HG02852 (cell line): ENCODE results near the gene ATP6V1C2.
"Not testable (repeated sequence)": the region's sequence is repeated elsewhere in the genome, so short reads cannot be mapped to it uniquely, and the experiment has no call there.

Experiments used
- ATAC-seq: cut with Tn5 transposase; IDR thresholded peaks from one replicate; pipeline ENCODE4 v1.9.1; 2021; ENCODE audit warnings: mild to moderate bottlenecking, moderate library complexity; ENCODE audit not compliant: unreplicated experiment

ATP6V1C2 gene

DNA sequence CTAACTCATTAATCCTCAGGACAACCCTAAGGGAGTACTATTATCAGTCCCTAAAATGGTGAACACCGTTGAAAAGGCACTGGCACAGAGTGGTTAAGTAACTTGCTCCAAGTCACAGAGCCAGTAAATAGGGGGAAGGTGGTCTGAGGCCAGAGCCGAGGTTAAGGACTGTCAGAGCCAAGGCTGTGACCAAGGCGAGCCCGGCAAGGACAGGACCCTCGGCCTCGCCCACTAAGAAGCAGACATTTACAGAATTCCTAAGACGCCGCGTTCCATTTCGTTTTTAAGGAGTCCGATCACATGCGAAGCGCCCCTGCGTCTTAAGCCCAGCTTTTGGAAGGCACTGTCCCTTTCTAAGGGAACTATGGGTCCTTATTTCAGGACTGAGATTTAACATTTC lies 90.1 kb downstream of the ATP6V1C2 start:
- no peak for ATAC-seq

DNA sequence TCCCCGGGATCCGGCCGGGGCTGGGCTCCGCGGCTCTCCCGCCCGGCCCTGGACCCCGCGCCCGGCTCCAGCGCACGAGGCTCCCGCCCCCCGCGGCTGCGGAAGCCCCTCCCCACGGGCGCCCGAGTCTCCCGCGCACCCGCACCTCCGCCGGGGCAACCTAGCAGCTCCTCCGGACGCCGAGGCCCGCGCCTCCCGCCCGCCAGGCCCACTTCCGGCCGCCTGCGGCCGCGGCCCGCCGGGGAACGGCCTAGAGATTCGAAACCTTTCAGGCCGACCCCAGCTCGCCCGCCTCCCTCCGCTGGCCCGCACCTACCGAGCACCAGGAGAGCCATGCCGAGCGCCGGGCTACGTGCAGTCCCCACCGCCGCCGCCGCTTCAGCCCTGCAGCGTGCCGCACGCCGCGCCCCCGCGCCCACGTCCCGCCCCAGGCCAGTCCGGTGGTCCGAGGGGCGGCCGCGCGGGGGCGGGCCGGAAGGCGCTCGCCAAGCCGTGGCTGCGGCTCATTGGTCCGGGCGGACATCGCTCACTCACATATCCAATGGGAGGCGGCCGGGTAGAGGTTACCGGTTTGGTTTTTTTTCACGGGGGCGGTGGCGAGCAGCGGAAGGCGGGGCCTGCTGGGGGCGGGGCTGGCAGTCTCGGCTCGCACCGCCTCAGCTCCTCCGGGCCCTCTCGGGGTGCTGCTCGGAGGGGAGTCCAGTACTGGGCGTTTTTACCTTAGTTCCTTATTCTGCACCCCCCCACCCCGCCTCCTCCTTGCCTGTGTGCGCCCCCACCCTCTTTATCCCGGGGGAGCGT lies 91.1 kb downstream of the ATP6V1C2 start, which contains the start of gene PDIA6:
PDIA6 (minus strand) TSS at position 424 of the 801 bp plus-strand sequence; CDS start at position 335, 89 bp downstream.
- ATAC-seq, result peak; percentile 89

DNA sequence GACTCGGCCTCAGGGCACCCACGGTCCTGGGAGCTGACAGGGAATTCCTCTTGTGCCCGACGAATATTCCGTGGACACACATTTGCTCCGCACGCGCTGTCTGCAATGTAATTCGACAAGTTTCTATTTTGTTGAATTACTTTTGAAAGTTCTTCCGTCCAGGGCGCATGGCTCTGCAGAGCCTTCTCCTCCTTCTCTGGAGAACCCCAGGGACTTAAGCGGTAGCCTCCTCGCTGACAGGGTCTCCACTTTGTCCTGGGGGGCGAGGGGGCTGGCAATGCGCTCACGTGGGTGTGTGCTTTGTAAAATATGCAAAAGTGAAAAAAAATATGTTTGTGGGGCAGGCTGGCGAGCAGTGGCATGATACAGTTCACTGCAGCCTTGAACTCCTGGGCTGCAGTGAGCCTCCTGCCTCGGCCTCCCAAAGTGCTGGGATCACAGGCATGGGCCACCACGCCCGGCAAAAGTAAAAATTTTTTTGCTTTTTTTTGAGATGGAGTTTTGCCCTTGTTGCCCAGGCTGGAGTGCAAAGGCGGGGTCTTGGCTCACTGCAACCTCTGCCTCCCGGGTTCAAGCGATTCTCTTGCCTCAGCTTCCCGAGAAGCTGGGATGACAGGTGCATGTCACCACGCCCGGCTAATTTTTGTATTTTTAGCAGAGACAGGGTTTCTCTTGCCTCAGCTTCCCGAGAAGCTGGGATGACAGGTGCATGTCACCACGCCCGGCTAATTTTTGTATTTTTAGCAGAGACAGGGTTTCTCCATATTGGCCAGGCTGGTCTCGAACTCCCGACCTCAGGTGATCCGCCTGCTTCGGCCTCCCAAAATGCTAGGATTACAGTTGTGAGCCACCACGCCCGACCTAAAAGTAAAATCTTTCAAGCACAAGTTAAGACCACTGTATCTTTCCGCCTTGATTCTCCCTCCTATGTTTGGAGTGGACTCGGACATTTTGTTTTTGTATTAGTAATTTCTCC lies 92.0 kb downstream of the ATP6V1C2 start:
- not testable (repeated sequence) for ATAC-seq

DNA sequence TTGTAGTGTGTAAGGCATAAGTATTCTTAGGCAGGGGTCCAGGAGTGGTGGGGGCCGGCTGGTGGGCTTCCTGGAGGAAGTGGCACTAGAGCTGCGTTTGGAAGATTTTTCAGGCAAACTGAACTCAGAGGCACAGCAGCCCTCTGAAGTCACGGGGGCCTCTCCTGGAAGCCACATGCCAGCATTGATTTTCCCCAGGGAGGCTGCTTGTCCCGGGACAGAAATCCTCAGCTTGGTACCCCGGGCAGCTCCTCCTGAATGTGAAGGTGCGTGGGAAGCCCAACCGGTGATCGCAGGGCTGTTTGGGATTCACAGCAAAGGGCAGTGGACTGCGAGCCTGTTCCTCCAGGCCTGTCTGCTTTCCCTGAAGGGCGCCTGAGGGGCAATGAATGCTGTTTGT lies 92.7 kb downstream of the ATP6V1C2 start:
- ATAC-seq, result no peak

- ATAC-seq, result no peak
These were observed 93.3 kb downstream of the ATP6V1C2 start for GRCh38 chr2:10814571-10815331.

DNA sequence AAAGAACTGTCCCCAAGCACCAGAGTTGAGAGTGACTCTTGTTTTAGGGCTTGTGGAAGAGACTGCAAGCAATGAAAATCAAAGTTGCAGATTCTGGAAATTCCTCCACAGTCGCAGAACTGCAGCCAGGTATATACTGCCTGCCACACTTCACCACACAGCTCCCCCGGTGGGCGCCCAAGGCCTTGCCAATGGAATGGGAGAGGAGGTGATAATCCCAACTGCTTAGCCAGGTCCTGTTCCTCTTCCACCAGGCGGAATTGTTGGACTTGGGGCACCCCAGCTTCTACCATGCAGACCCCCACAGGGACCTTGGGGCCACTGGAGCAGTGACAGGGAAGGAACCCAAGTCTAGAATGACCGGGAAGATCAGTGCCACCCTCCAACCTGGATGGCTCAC lies 96.0 kb downstream of the ATP6V1C2 start:
- ATAC-seq, result no peak

DNA sequence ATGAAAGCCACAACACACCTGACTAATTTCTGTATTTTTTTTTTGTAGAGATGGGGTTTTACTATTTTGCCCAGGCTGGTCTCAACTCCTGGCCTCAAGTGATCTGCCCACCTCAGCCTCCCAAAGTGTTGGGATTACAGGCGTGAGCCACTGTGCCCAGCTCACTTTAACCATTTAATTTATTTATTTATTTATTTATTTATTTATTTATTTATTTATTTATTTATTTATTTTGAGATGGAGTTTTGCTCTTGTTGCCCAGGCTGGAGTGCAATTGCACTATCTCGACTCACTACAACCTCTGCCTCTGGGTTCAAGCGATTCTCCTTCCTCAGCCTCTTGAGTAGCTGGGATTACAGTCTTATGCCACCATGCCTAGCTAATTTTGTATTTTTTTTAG lies 96.9 kb downstream of the ATP6V1C2 start:
- ATAC-seq, result not testable (repeated sequence)

- no peak for ATAC-seq
These were observed 97.6 kb downstream of the ATP6V1C2 start for GRCh38 chr2:10818984-10819383.

DNA sequence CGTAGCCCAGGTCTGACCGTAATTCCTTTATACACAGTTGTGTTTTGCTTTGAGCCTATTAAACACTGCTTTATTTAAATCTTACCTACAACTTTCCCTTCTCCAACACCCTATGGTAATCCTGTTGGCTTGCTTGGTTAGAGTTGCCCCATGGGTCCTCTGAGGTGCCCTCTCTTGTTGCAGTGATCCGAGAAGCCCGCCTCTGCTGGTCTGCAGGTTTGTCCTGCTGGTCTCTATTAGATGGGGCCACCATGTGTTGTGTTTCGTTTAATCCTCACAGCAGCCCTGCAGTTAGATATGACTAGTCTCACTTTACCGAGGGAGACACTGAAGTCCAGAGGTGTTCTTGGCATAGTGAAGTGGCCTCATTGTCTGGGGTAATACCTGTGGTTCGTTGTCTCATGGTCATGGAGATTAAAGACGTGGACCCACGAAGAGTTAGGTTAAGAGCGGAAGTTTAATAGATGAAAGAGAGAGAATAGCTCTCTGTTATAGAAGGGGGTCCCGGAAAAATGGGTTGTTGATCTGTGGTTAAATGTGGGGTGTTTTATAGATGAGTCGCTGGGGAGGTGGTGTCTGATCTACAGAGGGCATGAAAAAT lies 98.4 kb downstream of the ATP6V1C2 start:
- no peak for ATAC-seq

DNA sequence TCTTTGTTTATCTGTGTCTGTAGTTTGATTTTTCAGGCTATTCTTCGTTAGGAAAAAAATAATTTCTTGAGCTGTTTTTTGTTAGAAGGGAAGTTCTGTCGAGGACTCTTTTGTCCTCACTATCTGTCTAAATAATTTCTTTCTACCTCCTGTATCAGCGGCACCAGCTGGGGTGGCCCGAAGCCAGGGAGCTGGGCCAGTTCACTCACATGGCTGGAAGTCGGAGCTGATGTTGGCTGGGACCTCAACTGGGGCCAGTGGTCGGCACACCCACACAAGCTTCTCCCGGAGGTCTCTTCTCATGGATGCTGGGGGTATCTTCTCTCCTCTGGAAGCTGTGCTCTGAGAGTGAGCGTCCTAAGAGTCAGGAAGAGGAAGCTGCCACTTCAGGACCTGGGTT lies 99.1 kb downstream of the ATP6V1C2 start:
- ATAC-seq, result no peak

DNA sequence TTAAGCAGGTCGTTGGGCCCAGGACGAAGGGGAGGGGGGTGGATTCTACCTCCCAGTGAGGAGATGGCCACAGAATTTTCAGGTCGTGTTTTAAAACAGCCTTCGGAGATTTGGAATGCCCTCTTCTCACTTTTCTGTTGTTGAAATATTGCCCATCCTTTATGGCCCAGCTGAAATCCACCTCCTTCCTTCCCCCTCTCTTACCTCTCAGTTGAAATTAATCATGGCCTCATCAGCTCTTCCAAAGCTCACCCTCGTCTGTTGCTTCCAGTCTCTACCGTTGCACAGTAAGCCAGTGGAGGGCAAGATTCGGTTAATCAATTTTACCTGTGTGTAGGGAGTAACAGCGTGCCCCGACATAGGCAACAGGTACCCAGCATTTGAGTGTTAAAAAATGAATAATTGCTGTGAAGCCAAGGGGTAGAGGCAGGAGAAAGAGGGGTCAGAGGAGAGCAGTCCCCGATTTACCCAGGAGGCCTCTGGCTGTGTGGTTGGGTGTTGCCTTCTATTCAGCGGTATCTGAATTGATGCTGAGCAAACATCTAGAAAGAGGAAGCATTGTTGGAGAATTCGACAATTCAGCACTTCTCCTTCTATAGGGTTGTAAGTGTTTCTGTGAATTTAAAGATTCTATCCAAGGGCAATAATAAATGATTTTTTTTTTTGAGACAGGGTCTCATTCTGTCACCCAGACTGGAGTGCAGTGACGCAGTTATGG lies 99.7 kb downstream of the ATP6V1C2 start:
- no peak for ATAC-seq

- ATAC-seq, result no peak
These were observed 102.8 kb downstream of the ATP6V1C2 start for GRCh38 chr2:10824191-10824590.

GRCh38 chr2:10826026-10826425 lies 104.6 kb downstream of the ATP6V1C2 start:
- ATAC-seq, result no peak

DNA sequence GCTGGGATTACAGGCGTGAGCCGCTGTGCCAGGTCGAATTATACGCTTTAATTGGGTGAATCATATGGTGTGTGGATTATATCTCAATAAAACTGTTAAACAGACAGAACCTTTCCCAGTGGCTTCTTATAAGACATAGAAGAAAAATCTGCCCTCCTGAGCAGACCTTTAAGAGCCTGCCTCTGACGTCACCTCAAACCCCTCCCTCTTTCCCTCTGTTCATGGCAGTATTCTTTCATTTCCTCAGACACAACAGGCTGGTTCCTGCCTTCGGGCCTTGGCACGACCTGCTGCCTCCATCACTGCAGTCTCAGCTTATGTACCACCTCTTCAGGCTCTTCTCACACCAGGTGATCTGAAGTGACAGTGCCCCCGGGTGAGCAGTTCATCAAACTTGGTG lies 105.2 kb downstream of the ATP6V1C2 start:
- ATAC-seq, result no peak

DNA sequence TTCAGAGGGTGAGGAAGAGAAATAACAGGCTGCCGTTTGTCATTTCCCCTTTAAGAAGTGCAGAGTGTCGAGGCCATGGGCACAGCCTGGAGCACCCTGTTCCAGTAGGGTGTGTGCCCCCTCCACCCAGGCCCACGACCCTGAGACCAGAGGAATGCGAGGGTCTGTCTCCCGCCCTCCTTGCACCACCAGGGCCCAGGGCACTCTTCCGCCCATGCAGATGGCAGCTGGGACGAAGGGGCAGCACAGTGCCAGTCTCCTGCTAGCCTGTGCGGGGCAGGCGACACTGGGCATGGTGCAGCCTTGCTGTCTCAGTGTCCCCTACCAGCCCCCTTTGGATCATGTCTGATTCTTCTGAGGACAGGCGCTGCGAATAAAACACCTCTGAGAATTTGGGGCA lies 106.9 kb downstream of the ATP6V1C2 start:
- no peak for ATAC-seq

GRCh38 chr2:10829299-10829698 lies 107.9 kb downstream of the ATP6V1C2 start:
- no peak for ATAC-seq

DNA sequence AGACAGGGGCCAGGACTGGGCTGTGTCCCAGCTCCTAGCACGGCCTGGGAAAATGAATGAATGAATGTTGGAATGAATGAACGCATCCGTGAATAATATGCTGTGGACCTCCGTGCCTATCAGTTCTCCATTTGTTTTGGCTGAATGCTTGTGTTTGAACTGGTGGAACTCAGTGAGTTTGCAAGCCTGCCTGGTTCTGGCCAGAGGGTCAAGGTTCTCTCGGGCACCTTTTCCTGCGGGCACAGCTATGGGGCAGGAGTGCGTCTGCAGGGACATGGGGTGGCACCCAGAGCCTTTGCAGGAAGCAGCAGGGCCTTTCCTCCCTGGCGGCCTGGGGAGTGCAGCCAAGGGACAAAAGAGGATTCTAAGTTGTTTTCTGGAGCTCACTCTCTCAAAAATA lies 108.8 kb downstream of the ATP6V1C2 start:
- ATAC-seq, result no peak

- no peak for ATAC-seq
These were observed 109.4 kb downstream of the ATP6V1C2 start for GRCh38 chr2:10830641-10831399.

- no peak for ATAC-seq
These were observed 110.1 kb downstream of the ATP6V1C2 start for GRCh38 chr2:10831400-10831985.
